Panc1 (cell line): Measurements from ENCODE around the gene APBB2. TPM values are rescaled to one million over a fixed set of nuclear protein-coding genes. Genes with fewer than 3 reads are reported as not detected.

Experiments used
- ATAC-seq: fragments of 200-7000 bp; cut with Tn5 transposase; 2 replicates; pipeline ENCODE4 v1.9.1; 2020; ENCODE audit warnings: mild to moderate bottlenecking, moderate library complexity
- BruUV-seq: library from RNA; stranded (reverse); fragments of 400-500 nt; replicated peaks from 2 replicates; lab custom pipeline; 2021; lab: Mats Ljungman, UMichigan
- CTCF ChIA-PET: fragments of 300-600 bp; sonication (Branson Sonifier 250); formaldehyde crosslinking; loops from one replicate; lab custom pipeline; 2022; ENCODE audit warnings: antibody characterized with exemption; lab: Charles Lee
- POLR2A ChIA-PET: fragments of 300-600 bp; sonication (Branson Sonifier 250); formaldehyde crosslinking; loops from one replicate; lab custom pipeline; 2022; ENCODE audit warnings: antibody characterized with exemption; lab: Charles Lee
- DNase-seq: peaks from one replicate; pipeline ENCODE4 v3.0.0-alpha.2; 2010; ENCODE audit warnings: low read depth, low spot score
- H3K27ac ChIP-seq: 2 replicates; pipeline ENCODE4 v1.5.1; 2011; ENCODE audit warnings: mild to moderate bottlenecking, low read length, inconsistent platforms
- H3K27me3 ChIP-seq: fragments of 200-500 bp; sonication (Bioruptor generic); 2 replicates; pipeline ENCODE4 v1.6.0; 2014; ENCODE audit warnings: low read length, inconsistent platforms; ENCODE audit not compliant: control insufficient read depth, insufficient read depth
- H3K36me3 ChIP-seq: fragments of 200-500 bp; sonication (Bioruptor generic); 2 replicates; pipeline ENCODE4 v1.5.1; 2014; ENCODE audit warnings: inconsistent platforms, mild to moderate bottlenecking, low read length, moderate library complexity; ENCODE audit not compliant: control insufficient read depth, insufficient read depth
- H3K4me1 ChIP-seq: 2 replicates; pipeline ENCODE4 v1.5.1; 2011; ENCODE audit warnings: inconsistent platforms, mild to moderate bottlenecking, low read length, moderate library complexity; ENCODE audit not compliant: control insufficient read depth, insufficient read depth
- H3K4me3 ChIP-seq, 2 experiments: 2 replicates each; pipeline ENCODE4 v1.5.1; 2011 to 2012; ENCODE audit warnings: low read depth in 2 of 2, low read length in 2 of 2, mild to moderate bottlenecking in 2 of 2, inconsistent platforms in 1 of 2, moderate library complexity in 1 of 2
- H3K9me3 ChIP-seq: fragments of 200-500 bp; sonication (Bioruptor generic); 2 replicates; pipeline ENCODE4 v1.5.1; 2014; ENCODE audit warnings: low read depth, mild to moderate bottlenecking, inconsistent platforms, low read length, moderate library complexity; ENCODE audit not compliant: control insufficient read depth, insufficient read depth
- POLR2AphosphoS5 ChIP-seq: IDR thresholded peaks from 2 replicates; pipeline ENCODE4 v1.6.1; 2012; ENCODE audit warnings: mild to moderate bottlenecking, low read depth, low read length, moderate library complexity
- SIN3A ChIP-seq: IDR thresholded peaks from 2 replicates; pipeline ENCODE4 v1.6.1; 2012; ENCODE audit warnings: low read depth, mild to moderate bottlenecking, low read length, moderate library complexity, borderline replicate concordance; ENCODE audit not compliant: insufficient read depth
- TCF7L2 ChIP-seq: IDR thresholded peaks from 2 replicates; pipeline ENCODE4 v1.6.1; 2011; ENCODE audit warnings: mild to moderate bottlenecking, low read depth, low read length, inconsistent platforms
- in situ Hi-C: cut with HindIII; loops from 2 replicates; pipeline ENCODE4 v1.10.0; 2016; ENCODE audit warnings: low sequenced_read_pairs, low pct_unique_long_range_greater_than_20kb
- intact Hi-C: fragments of 100-400 bp; cut with micrococcal nuclease; formaldehyde crosslinking; loops from one replicate; pipeline ENCODE4 v1.10.0; 2022; ENCODE audit not compliant: unreplicated experiment
- total RNA-seq: library from RNA; stranded (reverse); gene quantifications from one replicate; pipeline ENCODE4 v1.2.1, GENCODE V29; 2021; ENCODE audit not compliant: unreplicated experiment
- TF ChIP-seq, protein P1 (sequence below), 2 experiments: IDR thresholded peaks; 2 replicates each; pipeline ENCODE4 v1.6.1; 2011 to 2012; ENCODE audit warnings: low read depth in 2 of 2, control low read depth in 1 of 2, low read length in 1 of 2, mild to moderate bottlenecking in 1 of 2, moderate library complexity in 1 of 2; ENCODE audit not compliant: insufficient read depth in 1 of 2
- TF ChIP-seq, protein P2 (sequence below): fragments of 450-650 bp; IDR thresholded peaks from 2 replicates; pipeline ENCODE4 v1.5.1; 2017; ENCODE audit warnings: mild to moderate bottlenecking

APBB2 gene
- total RNA-seq, 1 experiment from 2014 or later = 27.1 TPM

DNA sequence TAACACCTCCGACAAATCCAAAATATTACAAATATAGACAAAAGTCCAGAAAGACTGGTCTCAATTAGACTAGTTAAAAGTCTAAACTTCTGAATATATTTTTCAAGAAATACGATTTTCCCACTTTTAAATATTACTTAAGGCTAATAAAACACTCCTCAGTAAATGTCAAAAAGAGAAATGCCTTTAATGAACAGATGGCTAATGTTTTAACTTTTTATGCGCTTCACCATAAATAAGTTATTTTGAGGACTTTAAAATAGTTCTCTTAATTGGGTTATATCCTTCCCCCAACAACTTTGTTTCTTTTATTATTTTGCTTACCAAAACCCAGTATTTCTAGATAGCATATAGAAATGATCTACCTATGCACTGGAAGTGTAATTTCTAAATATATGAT is 201.4 kb downstream of the APBB2 start:
- Histone ChIP-seq H3K27ac (no peak overlapping the region), H3K9me3 (no peaks in the 10 kb centered on the region), H3K27me3 (no peaks in the 10 kb centered on the region), H3K4me1 (no peaks in the 10 kb centered on the region), H3K4me3 (no peak overlapping the region), H3K36me3 (no peaks in the 10 kb centered on the region; the same call in 1 of the 2 replicates)
- intact Hi-C loops = no loop called here
- DNase-seq (no peak), ATAC-seq (no peak)
- CTCF ChIA-PET = no interaction called here
- TF ChIP-seq POLR2AphosphoS5 = no peak
- no peak for TF ChIP-seq TCF7L2
- TF ChIP-seq SIN3A = no peak
- TF ChIP-seq, protein P1, sequence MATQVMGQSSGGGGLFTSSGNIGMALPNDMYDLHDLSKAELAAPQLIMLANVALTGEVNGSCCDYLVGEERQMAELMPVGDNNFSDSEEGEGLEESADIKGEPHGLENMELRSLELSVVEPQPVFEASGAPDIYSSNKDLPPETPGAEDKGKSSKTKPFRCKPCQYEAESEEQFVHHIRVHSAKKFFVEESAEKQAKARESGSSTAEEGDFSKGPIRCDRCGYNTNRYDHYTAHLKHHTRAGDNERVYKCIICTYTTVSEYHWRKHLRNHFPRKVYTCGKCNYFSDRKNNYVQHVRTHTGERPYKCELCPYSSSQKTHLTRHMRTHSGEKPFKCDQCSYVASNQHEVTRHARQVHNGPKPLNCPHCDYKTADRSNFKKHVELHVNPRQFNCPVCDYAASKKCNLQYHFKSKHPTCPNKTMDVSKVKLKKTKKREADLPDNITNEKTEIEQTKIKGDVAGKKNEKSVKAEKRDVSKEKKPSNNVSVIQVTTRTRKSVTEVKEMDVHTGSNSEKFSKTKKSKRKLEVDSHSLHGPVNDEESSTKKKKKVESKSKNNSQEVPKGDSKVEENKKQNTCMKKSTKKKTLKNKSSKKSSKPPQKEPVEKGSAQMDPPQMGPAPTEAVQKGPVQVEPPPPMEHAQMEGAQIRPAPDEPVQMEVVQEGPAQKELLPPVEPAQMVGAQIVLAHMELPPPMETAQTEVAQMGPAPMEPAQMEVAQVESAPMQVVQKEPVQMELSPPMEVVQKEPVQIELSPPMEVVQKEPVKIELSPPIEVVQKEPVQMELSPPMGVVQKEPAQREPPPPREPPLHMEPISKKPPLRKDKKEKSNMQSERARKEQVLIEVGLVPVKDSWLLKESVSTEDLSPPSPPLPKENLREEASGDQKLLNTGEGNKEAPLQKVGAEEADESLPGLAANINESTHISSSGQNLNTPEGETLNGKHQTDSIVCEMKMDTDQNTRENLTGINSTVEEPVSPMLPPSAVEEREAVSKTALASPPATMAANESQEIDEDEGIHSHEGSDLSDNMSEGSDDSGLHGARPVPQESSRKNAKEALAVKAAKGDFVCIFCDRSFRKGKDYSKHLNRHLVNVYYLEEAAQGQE (IDR thresholded peaks at IDR 0.05; ENCODE audit: insufficient read depth in 1 of 2, low read depth in 2 of 2, low read length in 1 of 2) = no peak
- TF ChIP-seq, protein P2, sequence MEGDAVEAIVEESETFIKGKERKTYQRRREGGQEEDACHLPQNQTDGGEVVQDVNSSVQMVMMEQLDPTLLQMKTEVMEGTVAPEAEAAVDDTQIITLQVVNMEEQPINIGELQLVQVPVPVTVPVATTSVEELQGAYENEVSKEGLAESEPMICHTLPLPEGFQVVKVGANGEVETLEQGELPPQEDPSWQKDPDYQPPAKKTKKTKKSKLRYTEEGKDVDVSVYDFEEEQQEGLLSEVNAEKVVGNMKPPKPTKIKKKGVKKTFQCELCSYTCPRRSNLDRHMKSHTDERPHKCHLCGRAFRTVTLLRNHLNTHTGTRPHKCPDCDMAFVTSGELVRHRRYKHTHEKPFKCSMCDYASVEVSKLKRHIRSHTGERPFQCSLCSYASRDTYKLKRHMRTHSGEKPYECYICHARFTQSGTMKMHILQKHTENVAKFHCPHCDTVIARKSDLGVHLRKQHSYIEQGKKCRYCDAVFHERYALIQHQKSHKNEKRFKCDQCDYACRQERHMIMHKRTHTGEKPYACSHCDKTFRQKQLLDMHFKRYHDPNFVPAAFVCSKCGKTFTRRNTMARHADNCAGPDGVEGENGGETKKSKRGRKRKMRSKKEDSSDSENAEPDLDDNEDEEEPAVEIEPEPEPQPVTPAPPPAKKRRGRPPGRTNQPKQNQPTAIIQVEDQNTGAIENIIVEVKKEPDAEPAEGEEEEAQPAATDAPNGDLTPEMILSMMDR = no peak
- POLR2A ChIA-PET = no interaction called here
- in situ Hi-C loops = no loop called here
- no TSS peak for BruUV-seq

DNA sequence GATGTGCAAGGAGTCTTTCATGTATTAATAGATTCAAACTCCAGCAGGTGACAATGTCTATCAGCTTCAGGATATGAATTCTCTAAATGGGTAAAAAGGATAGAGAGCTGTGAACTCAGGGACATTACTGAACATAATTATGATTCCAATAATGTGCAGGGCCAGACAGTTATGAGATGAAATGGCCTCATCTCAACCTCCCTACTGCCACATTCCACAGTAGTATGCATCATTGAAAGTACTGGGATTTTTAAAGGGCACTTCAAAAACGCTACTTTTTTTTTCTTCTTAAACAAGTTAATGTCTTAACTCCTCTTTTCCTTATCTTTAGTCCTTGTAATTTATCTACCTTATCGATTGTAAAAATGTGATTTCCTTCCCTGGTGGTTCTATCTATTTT is 202.0 kb downstream of the APBB2 start:
- Histone ChIP-seq H3K4me3 (no peak overlapping the region), H3K4me1 (no peaks in the 10 kb centered on the region), H3K27ac (no peak overlapping the region), H3K27me3 (no peaks in the 10 kb centered on the region), H3K9me3 (no peaks in the 10 kb centered on the region), H3K36me3 (no peaks in the 10 kb centered on the region; the same call in 1 of the 2 replicates)
- BruUV-seq = no TSS peak
- DNase-seq = no peak
- ChIA-PET CTCF (no interaction called here), POLR2A (interaction anchor here (0.6 kb wide), 1 partner anchor 70 kb away, joined by 3 read pairs; no protein-coding TSS in a partner anchor)
- ATAC-seq = no peak
- intact Hi-C loops (no loop called here), in situ Hi-C loops (no loop called here)
- TF ChIP-seq TCF7L2 = no peak
- no peak for TF ChIP-seq SIN3A
- TF ChIP-seq POLR2AphosphoS5 = no peak
- TF ChIP-seq, protein P1 (IDR thresholded peaks at IDR 0.05; ENCODE audit: insufficient read depth in 1 of 2, low read depth in 2 of 2, low read length in 1 of 2) = no peak
- TF ChIP-seq, protein P2 = no peak
